ENCODE results near the gene GJC1. TPM values are rescaled to one million over a fixed set of nuclear protein-coding genes. Genes with fewer than 3 reads are reported as not detected.

Gene GJC1
- total and polyA plus RNA-seq, 9 of the 15 experiments (the other 6 are each of a cell fraction or from before 2014, with no cell fraction given) = 0.04 to 1.4 (median 0.18) TPM; not detected in 1

- TF ChIP-seq NCOR1 (IDR thresholded peaks at IDR 0.05) (no peak), SREBF1 (IDR thresholded peaks at IDR 0.05; ENCODE audit: borderline replicate concordance, low read depth, low read length) (no peak), CCAR2 (IDR thresholded peaks at IDR 0.05; ENCODE audit: low read depth, low read length) (no peak), CBFA2T2 (conservative IDR thresholded peaks at IDR 0.05) (no peak), KLF6 (CRISPR knock-in tag; IDR thresholded peaks at IDR 0.05; ENCODE audit: borderline replicate concordance) (no peak), BMI1 (IDR thresholded peaks at IDR 0.05; ENCODE audit: low read length) (no peak), ZNF280B (CRISPR knock-in tag; IDR thresholded peaks at IDR 0.05) (no peak), ILF3 (IDR thresholded peaks at IDR 0.05; ENCODE audit: borderline replicate concordance) (no peak), YBX1 (IDR thresholded peaks at IDR 0.05) (no peak), C11orf30 (IDR thresholded peaks at IDR 0.05; ENCODE audit: low read depth) (peak; percentile 59), ZNF639 (CRISPR knock-in tag; conservative IDR thresholded peaks at IDR 0.05 in 1 of 2, IDR thresholded peaks at IDR 0.05 in 1 of 2) (no peak), ZNF3 (CRISPR knock-in tag; IDR thresholded peaks at IDR 0.05) (no peak), ZBTB11 (CRISPR knock-in tag; IDR thresholded peaks at IDR 0.05) (no peak), TSC22D4 (tag; IDR thresholded peaks at IDR 0.05) (no peak), GTF2A2 (tag; IDR thresholded peaks at IDR 0.05) (no peak), ZNF398 (CRISPR knock-in tag; IDR thresholded peaks at IDR 0.05) (no peak), ZNF12 (CRISPR knock-in tag; IDR thresholded peaks at IDR 0.05) (no peak; the same call in 1 of the 2 replicates), RBM25 (IDR thresholded peaks at IDR 0.05; ENCODE audit: low read depth, low read length, severe bottlenecking) (no peak), ZNF24 (IDR thresholded peaks at IDR 0.05) (no peak), BCL6 (CRISPR knock-in tag; IDR thresholded peaks at IDR 0.05) (no peak), ZFP36 (IDR thresholded peaks at IDR 0.05; ENCODE audit: low read depth, low read length, partially characterized antibody) (no peak)
These were observed 54.8 kb downstream of the GJC1 start (continued) for GRCh38 chr17:44775136-44775837.
